ENCODE results near the gene ANKRD63. TPM values are rescaled to one million over a fixed set of nuclear protein-coding genes. Genes with fewer than 3 reads are reported as not detected.
A peak's percentile ranks its signal among the peaks of the same experiment; 100 is the strongest.

ANKRD63 gene
- total and polyA plus RNA-seq, 2 of the 8 experiments (the other 6 are each of a cell fraction or from before 2014, with no cell fraction given), result 0.18 to 0.26 TPM

DNA sequence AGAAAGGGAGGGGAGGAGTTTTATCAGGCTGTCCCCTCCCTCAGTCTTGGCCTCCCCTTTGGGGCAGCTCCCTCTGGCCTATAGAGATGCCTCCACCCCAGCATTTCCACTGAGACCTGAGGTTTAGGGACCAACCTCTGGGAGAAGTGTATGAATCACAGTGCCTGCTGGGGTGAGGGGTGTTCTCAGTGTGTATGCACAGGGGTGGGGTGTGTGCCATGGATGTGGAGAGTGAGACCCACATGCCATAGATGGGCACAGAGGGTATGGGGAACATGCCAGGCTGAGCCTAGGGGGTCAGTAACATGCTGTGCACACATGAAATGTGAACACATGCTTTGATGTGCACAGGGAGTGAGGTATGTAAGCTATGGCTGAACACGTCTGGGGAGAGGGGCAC, 12.4 kb upstream of the ANKRD63 start:
- Histone ChIP-seq H2BK12ac (ENCODE audit: low read depth, low read length) (peak overlapping the region; percentile 63; the same call in 1 of the 2 replicates), H3K79me2 (ENCODE audit: control insufficient read depth in 1 of 2, insufficient read depth in 2 of 2, low read length in 2 of 2) (no peaks in the 10 kb centered on the region), H3K14ac (ENCODE audit: insufficient read length) (no peak overlapping the region), H3K4me3 (ENCODE audit: extremely low read depth in 1 of 4, insufficient read depth in 2 of 4, low read depth in 3 of 4, low read length in 4 of 4) (no peak overlapping the region), H4K20me1 (replicated peaks in 1 of 2; ENCODE audit: control insufficient read depth in 1 of 2, insufficient read depth in 2 of 2, low read length in 2 of 2) (peaks cover 0 to 1% of the 10 kb centered on the region in 2 experiments), H3K36me3 (ENCODE audit: control insufficient read depth in 2 of 4, insufficient read depth in 4 of 4, low read length in 3 of 4) (no peaks in the 10 kb centered on the region), H3K9me3 (ENCODE audit: insufficient read depth in 2 of 2, low read depth in 1 of 2, low read length in 1 of 2) (0 out of 4 replicates have a peak, but pooled peaks cover 0 to under 1% of the 10 kb centered on the region in 2 experiments), H3K18ac (ENCODE audit: extremely low read depth, low read length) (no peak overlapping the region), H3K79me1 (ENCODE audit: low read depth, low read length) (no peaks in the 10 kb centered on the region), H2BK15ac (ENCODE audit: low read length) (no peak overlapping the region), H3K56ac (replicated peaks; ENCODE audit: insufficient read length, low read depth, low read length) (no peak overlapping the region), H2BK120ac (replicated peaks; ENCODE audit: low read depth, low read length) (no peak overlapping the region), H3K4ac (replicated peaks; ENCODE audit: insufficient read length, low read depth, low read length) (no peak overlapping the region), H4K91ac (replicated peaks; ENCODE audit: insufficient read length, low read length) (no peak overlapping the region), H3K9ac (replicated peaks in 1 of 4; ENCODE audit: extremely low read depth in 1 of 4, low read depth in 3 of 4, low read length in 3 of 4) (no peak overlapping the region), H2AFZ (ENCODE audit: low read length) (no peak overlapping the region), H3K4me2 (ENCODE audit: insufficient read depth in 1 of 2, low read depth in 2 of 2, low read length in 2 of 2) (no peak overlapping the region), H2BK20ac (ENCODE audit: low read length) (no peak overlapping the region), H3K23me2 (ENCODE audit: low read depth, low read length) (peaks cover 3% of the 10 kb centered on the region; the same call in 1 of the 2 replicates), H2BK5ac (ENCODE audit: low read depth, low read length) (no peak overlapping the region), H3K4me1 (replicated peaks in 1 of 4; ENCODE audit: control insufficient read depth in 3 of 4, insufficient read depth in 4 of 4, low read length in 3 of 4) (peaks cover 0 to 15% (median 10%) of the 10 kb centered on the region in 4 experiments; a peak in 4 of 7 replicates), H3K23ac (ENCODE audit: insufficient read length) (no peak overlapping the region), H3K27me3 (replicated peaks in 1 of 4; ENCODE audit: control insufficient read depth in 3 of 4, extremely low read depth in 1 of 4, insufficient read depth in 3 of 4, low read length in 3 of 4) (peaks cover 13 to 36% (median 26%) of the 10 kb centered on the region in 4 experiments; a peak in 6 of 7 replicates), H3K27ac (ENCODE audit: low read depth, low read length) (no peak overlapping the region), H4K8ac (ENCODE audit: extremely low read depth, insufficient read depth, low read length) (no peak overlapping the region), H4K5ac (ENCODE audit: insufficient read length, low read depth, low read length) (no peak overlapping the region), H2AK5ac (ENCODE audit: low read depth, low read length) (no peak overlapping the region)
- DNase-seq (ENCODE audit: low read depth in 1 of 2, low spot score in 2 of 2) (no peak), FAIRE-seq (no peak)
- ChIA-PET POLR2A (ENCODE audit: partially characterized antibody) (interaction anchor here (0.7 to 1.6 kb wide), 4 partner anchors 9 to 19 kb away, joined by 3 to 4 read pairs (median 3); partner anchors contain the start of gene ANKRD63), CTCF (ENCODE audit: partially characterized antibody) (interaction anchor here (0.8 to 16.2 kb wide), 7 partner anchors 9 to 213 kb away, joined by 3 to 518 read pairs (median 3); partner anchors contain the start of genes CCDC9B, INAFM2, PAK6 and PLCB2)
- 100% methylated on average over 1 of the region's 1 CpG; no CpG with 5 or more reads in 1 of the 2 experiments for WGBS, 2 experiments (ENCODE audit: extremely low coverage in 1 of 2, insufficient coverage in 1 of 2, insufficient read length in 1 of 2, insufficient replicate concordance in 2 of 2, low coverage in 1 of 2, low lambda C conversion rate in 2 of 2, missing lambda C conversion rate in 1 of 2)
- no peak for TF ChIP-seq RBBP5 (IDR thresholded peaks at IDR 0.05; ENCODE audit: borderline replicate concordance, low read depth, low read length)
- TF ChIP-seq PHF8 (conservative IDR thresholded peaks at IDR 0.05; ENCODE audit: low read depth, low read length), result no peak
- TF ChIP-seq RFX5 (IDR thresholded peaks at IDR 0.05; ENCODE audit: borderline replicate concordance, low read depth, low read length), result no peak
- no peak for TF ChIP-seq POU5F1 (IDR thresholded peaks at IDR 0.05; ENCODE audit: low read depth, low read length)
- no peak for TF ChIP-seq SIX5 (IDR thresholded peaks at IDR 0.05; ENCODE audit: low read depth, low read length)
- no peak for TF ChIP-seq SP4 (IDR thresholded peaks at IDR 0.05; ENCODE audit: low read length)
- TF ChIP-seq GABPA (IDR thresholded peaks at IDR 0.05; ENCODE audit: borderline replicate concordance, insufficient read depth, low read length), result no peak
- TF ChIP-seq, protein P1, sequence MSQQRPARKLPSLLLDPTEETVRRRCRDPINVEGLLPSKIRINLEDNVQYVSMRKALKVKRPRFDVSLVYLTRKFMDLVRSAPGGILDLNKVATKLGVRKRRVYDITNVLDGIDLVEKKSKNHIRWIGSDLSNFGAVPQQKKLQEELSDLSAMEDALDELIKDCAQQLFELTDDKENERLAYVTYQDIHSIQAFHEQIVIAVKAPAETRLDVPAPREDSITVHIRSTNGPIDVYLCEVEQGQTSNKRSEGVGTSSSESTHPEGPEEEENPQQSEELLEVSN (IDR thresholded peaks at IDR 0.05), result no peak
- no peak for TF ChIP-seq ZNF274 (IDR thresholded peaks at IDR 0.05; ENCODE audit: borderline replicate concordance, extremely low read depth, low read length)
- TF ChIP-seq SUZ12 (IDR thresholded peaks at IDR 0.05; ENCODE audit: low read length), result no peak
- no peak for TF ChIP-seq MAFK (IDR thresholded peaks at IDR 0.05; ENCODE audit: low read depth, low read length)

Data from H1 (cell line).